ENCODE results near the gene SORCS2.

The SORCS2 gene

DNA sequence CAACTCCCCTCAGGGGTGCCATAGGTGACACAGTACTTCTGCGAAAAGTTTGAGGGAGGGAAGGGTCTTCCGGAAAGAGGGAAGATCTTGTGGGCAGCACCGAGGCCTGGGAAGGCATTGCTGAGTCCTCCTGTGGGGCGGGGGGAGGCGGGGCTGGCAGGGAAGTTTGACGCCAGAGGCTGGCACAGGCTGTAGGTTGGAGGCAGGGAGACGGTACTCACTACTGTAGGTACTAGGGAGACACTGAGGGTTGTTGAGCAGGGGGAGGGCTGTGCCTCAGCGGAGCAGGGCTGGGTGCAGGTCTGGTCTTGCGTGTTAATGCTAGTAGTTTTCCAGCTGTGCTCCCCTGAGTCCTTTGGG is 265.7 kb downstream of the SORCS2 start:
- CTCF ChIA-PET, result interaction anchor here (0.6 kb wide), 1 partner anchor 304 kb away, joined by 3 read pairs; no protein-coding TSS in a partner anchor

More for the DNA sequence above, 265.7 kb downstream of the SORCS2 start:
- TF ChIP-seq ZNF19 (tag by site-specific recombination; IDR thresholded peaks at IDR 0.05; ENCODE audit: low read depth) (no peak), BCL11A (tag by site-specific recombination; IDR thresholded peaks at IDR 0.05; ENCODE audit: low read depth) (no peak), ZNF426 (tag by site-specific recombination; IDR thresholded peaks at IDR 0.05) (no peak), ZNF148 (tag by site-specific recombination; IDR thresholded peaks at IDR 0.05; ENCODE audit: borderline replicate concordance) (no peak), ZNF280D (tag by site-specific recombination; IDR thresholded peaks at IDR 0.05) (no peak), ZNF37A (tag by site-specific recombination; IDR thresholded peaks at IDR 0.05) (no peak), ZNF791 (tag by site-specific recombination; IDR thresholded peaks at IDR 0.05) (no peak), BCL11B (tag by site-specific recombination; IDR thresholded peaks at IDR 0.05; ENCODE audit: low read depth) (no peak), GFI1B (tag by site-specific recombination; IDR thresholded peaks at IDR 0.05) (no peak), ZNF2 (tag by site-specific recombination; IDR thresholded peaks at IDR 0.05) (no peak), KLF9 (tag by site-specific recombination; IDR thresholded peaks at IDR 0.05; ENCODE audit: low read depth) (no peak), SALL2 (tag by site-specific recombination; IDR thresholded peaks at IDR 0.05; ENCODE audit: borderline replicate concordance) (no peak), SP2 (tag by site-specific recombination; IDR thresholded peaks at IDR 0.05) (no peak), ZNF280C (tag by site-specific recombination; IDR thresholded peaks at IDR 0.05) (no peak)
- TF ChIP-seq, protein P1, sequence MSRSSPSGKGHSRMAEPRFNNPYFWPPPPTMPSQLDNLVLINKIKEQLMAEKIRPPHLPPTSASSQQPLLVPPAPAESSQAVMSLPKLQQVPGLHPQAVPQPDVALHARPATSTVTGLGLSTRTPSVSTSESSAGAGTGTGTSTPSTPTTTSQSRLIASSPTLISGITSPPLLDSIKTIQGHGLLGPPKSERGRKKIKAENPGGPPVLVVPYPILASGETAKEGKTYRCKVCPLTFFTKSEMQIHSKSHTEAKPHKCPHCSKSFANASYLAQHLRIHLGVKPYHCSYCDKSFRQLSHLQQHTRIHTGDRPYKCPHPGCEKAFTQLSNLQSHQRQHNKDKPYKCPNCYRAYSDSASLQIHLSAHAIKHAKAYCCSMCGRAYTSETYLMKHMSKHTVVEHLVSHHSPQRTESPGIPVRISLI (tag by site-specific recombination; IDR thresholded peaks at IDR 0.05), result no peak
- TF ChIP-seq, protein P2, sequence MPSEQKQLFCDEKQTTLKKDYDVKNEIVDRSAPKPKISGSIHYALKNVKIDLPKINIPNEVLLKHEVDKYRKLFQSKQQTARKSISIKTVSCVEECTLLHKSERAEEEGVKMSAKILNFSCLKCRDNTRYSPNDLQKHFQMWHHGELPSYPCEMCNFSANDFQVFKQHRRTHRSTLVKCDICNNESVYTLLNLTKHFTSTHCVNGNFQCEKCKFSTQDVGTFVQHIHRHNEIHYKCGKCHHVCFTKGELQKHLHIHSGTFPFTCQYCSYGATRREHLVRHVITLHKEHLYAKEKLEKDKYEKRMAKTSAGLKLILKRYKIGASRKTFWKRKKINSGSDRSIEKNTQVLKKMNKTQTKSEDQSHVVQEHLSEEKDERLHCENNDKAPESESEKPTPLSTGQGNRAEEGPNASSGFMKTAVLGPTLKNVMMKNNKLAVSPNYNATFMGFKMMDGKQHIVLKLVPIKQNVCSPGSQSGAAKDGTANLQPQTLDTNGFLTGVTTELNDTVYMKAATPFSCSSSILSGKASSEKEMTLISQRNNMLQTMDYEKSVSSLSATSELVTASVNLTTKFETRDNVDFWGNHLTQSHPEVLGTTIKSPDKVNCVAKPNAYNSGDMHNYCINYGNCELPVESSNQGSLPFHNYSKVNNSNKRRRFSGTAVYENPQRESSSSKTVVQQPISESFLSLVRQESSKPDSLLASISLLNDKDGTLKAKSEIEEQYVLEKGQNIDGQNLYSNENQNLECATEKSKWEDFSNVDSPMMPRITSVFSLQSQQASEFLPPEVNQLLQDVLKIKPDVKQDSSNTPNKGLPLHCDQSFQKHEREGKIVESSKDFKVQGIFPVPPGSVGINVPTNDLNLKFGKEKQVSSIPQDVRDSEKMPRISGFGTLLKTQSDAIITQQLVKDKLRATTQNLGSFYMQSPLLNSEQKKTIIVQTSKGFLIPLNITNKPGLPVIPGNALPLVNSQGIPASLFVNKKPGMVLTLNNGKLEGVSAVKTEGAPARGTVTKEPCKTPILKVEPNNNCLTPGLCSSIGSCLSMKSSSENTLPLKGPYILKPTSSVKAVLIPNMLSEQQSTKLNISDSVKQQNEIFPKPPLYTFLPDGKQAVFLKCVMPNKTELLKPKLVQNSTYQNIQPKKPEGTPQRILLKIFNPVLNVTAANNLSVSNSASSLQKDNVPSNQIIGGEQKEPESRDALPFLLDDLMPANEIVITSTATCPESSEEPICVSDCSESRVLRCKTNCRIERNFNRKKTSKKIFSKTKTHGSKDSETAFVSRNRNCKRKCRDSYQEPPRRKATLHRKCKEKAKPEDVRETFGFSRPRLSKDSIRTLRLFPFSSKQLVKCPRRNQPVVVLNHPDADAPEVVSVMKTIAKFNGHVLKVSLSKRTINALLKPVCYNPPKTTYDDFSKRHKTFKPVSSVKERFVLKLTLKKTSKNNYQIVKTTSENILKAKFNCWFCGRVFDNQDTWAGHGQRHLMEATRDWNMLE (tag by site-specific recombination; conservative IDR thresholded peaks at IDR 0.05; ENCODE audit: low read depth), result no peak
- no peak overlapping the region for H3K4me3 ChIP-seq (ENCODE audit: low read depth, low read length)
- POLR2A ChIA-PET, result no interaction called here
- no peak overlapping the region for H3K27ac ChIP-seq (ENCODE audit: extremely low read depth, low read depth, low read length)
- H3K9me3 ChIP-seq (ENCODE audit: control insufficient read depth, insufficient read depth, low read depth, low read length), result no peaks in the 10 kb centered on the region
- no peaks in the 10 kb centered on the region for H3K36me3 ChIP-seq (ENCODE audit: control insufficient read depth in 2 of 2, insufficient read depth in 1 of 2, low read length in 2 of 2)
- H3K4me1 ChIP-seq (ENCODE audit: control insufficient read depth, insufficient read depth, low read length), result no peaks in the 10 kb centered on the region

All from HEK293 (cell line).